Measurements from ENCODE around the gene LCN1. TPM values are rescaled to one million over a fixed set of nuclear protein-coding genes. Genes with fewer than 3 reads are reported as not detected.

LCN1 gene
- total and polyA plus RNA-seq, 2 of the 8 experiments (the other 6 are each of a cell fraction or from before 2014, with no cell fraction given), result not detected

DNA sequence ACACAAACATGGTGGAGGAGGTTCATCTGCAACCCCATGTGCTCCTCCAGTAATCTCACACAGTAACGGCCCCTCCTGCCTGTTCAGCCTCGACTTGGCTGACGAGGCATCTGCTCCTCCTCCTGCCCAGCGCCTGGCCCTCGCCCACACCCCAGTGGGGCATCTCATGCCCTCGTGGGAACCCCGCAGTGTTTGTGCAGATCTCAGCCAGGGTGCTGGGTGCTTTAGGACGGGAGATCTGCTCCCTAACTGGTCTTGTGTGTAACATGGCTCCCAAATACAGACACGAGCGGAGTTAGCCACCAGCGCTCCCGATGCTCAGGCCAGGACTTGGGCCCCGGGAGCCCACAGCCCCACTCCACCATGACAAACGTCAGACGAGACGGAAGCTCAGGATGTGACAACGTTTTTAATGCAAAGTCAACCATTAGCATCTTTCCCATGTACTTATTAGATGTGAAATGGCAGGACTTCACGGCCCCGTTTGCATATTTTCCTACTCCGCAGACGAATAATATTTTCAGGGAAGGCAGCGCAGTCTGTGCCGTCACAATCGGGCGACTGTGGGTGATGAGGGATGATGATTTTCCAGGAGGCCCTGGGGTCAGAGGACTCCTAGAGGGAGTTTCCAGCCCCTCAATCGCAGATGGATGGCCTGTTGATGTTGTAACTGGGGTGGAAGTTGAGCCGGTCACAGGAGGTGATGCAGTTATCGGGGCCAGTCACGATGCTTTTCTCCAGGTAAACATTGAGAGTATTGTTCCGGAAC, 26.3 kb upstream of the LCN1 start (continued):
- TF ChIP-seq, protein P1, sequence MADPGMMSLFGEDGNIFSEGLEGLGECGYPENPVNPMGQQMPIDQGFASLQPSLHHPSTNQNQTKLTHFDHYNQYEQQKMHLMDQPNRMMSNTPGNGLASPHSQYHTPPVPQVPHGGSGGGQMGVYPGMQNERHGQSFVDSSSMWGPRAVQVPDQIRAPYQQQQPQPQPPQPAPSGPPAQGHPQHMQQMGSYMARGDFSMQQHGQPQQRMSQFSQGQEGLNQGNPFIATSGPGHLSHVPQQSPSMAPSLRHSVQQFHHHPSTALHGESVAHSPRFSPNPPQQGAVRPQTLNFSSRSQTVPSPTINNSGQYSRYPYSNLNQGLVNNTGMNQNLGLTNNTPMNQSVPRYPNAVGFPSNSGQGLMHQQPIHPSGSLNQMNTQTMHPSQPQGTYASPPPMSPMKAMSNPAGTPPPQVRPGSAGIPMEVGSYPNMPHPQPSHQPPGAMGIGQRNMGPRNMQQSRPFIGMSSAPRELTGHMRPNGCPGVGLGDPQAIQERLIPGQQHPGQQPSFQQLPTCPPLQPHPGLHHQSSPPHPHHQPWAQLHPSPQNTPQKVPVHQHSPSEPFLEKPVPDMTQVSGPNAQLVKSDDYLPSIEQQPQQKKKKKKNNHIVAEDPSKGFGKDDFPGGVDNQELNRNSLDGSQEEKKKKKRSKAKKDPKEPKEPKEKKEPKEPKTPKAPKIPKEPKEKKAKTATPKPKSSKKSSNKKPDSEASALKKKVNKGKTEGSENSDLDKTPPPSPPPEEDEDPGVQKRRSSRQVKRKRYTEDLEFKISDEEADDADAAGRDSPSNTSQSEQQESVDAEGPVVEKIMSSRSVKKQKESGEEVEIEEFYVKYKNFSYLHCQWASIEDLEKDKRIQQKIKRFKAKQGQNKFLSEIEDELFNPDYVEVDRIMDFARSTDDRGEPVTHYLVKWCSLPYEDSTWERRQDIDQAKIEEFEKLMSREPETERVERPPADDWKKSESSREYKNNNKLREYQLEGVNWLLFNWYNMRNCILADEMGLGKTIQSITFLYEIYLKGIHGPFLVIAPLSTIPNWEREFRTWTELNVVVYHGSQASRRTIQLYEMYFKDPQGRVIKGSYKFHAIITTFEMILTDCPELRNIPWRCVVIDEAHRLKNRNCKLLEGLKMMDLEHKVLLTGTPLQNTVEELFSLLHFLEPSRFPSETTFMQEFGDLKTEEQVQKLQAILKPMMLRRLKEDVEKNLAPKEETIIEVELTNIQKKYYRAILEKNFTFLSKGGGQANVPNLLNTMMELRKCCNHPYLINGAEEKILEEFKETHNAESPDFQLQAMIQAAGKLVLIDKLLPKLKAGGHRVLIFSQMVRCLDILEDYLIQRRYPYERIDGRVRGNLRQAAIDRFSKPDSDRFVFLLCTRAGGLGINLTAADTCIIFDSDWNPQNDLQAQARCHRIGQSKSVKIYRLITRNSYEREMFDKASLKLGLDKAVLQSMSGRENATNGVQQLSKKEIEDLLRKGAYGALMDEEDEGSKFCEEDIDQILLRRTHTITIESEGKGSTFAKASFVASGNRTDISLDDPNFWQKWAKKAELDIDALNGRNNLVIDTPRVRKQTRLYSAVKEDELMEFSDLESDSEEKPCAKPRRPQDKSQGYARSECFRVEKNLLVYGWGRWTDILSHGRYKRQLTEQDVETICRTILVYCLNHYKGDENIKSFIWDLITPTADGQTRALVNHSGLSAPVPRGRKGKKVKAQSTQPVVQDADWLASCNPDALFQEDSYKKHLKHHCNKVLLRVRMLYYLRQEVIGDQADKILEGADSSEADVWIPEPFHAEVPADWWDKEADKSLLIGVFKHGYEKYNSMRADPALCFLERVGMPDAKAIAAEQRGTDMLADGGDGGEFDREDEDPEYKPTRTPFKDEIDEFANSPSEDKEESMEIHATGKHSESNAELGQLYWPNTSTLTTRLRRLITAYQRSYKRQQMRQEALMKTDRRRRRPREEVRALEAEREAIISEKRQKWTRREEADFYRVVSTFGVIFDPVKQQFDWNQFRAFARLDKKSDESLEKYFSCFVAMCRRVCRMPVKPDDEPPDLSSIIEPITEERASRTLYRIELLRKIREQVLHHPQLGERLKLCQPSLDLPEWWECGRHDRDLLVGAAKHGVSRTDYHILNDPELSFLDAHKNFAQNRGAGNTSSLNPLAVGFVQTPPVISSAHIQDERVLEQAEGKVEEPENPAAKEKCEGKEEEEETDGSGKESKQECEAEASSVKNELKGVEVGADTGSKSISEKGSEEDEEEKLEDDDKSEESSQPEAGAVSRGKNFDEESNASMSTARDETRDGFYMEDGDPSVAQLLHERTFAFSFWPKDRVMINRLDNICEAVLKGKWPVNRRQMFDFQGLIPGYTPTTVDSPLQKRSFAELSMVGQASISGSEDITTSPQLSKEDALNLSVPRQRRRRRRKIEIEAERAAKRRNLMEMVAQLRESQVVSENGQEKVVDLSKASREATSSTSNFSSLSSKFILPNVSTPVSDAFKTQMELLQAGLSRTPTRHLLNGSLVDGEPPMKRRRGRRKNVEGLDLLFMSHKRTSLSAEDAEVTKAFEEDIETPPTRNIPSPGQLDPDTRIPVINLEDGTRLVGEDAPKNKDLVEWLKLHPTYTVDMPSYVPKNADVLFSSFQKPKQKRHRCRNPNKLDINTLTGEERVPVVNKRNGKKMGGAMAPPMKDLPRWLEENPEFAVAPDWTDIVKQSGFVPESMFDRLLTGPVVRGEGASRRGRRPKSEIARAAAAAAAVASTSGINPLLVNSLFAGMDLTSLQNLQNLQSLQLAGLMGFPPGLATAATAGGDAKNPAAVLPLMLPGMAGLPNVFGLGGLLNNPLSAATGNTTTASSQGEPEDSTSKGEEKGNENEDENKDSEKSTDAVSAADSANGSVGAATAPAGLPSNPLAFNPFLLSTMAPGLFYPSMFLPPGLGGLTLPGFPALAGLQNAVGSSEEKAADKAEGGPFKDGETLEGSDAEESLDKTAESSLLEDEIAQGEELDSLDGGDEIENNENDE (IDR thresholded peaks at IDR 0.05; ENCODE audit: insufficient replicate concordance, low read length), result no peak
- no peak for TF ChIP-seq GTF2F1 (IDR thresholded peaks at IDR 0.05; ENCODE audit: borderline replicate concordance, low read depth, low read length)

Measured in H1 (cell line).